ENCODE results near the gene KRT37.
"Not testable (repeated sequence)": the region's sequence is repeated elsewhere in the genome, so short reads cannot be mapped to it uniquely, and the experiment has no call there.

The KRT37 gene

GRCh38 chr17:41440531-41441033 lies 16.2 kb upstream of the KRT37 start, which contains the start of gene KRT38:
TSS of gene KRT38 (minus strand) at chr17:41440983. CDS start at chr17:41440921, 62 bp downstream.
- no peak within 1 kb of the TSS for H3K4me3 ChIP-seq (ENCODE audit: control insufficient read depth, low read depth, low read length)
- no peak for DNase-seq (ENCODE audit: low read depth)
- no peak for TF ChIP-seq CTCF (IDR thresholded peaks at IDR 0.05; ENCODE audit: control insufficient read depth, insufficient read depth, low read depth, low read length, missing control alignments)

GRCh38 chr17:41439375-41439774 lies 15.0 kb upstream of the KRT37 start:
- H3K4me3 ChIP-seq (ENCODE audit: control insufficient read depth, low read depth, low read length): no peak overlapping the region
- DNase-seq (ENCODE audit: low read depth): no peak
- TF ChIP-seq CTCF (IDR thresholded peaks at IDR 0.05; ENCODE audit: control insufficient read depth, insufficient read depth, low read depth, low read length, missing control alignments): no peak

DNA sequence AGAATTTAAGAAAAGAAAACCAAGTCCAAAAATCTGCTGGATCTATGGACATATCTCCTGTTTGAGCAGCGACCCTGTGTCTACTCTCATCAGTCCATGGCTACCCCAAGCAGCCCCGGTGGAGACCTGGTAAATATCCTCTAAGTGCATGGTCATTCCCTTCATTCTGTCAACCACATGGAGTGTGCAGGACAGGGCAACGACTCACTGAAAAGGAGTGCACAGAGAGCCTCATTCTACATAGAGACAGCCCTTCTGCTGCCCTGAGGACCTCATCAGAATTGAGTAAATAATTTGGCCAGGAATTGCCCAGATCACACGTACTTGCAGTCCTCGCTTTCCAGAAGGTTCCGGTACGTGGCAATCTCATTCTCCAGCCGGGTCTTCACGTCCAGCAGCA lies 13.4 kb upstream of the KRT37 start:
- no peak for DNase-seq (ENCODE audit: low read depth)
- TF ChIP-seq CTCF (IDR thresholded peaks at IDR 0.05; ENCODE audit: control insufficient read depth, insufficient read depth, low read depth, low read length, missing control alignments): no peak
- no peak overlapping the region for H3K4me3 ChIP-seq (ENCODE audit: control insufficient read depth, low read depth, low read length)

- TF ChIP-seq CTCF (IDR thresholded peaks at IDR 0.05; ENCODE audit: control insufficient read depth, insufficient read depth, low read depth, low read length, missing control alignments): no peak
- no peak for DNase-seq (ENCODE audit: low read depth)
- no peak overlapping the region for H3K4me3 ChIP-seq (ENCODE audit: control insufficient read depth, low read depth, low read length)
Observed at GRCh38 chr17:41437254-41437653, 12.9 kb upstream of the KRT37 start.

DNA sequence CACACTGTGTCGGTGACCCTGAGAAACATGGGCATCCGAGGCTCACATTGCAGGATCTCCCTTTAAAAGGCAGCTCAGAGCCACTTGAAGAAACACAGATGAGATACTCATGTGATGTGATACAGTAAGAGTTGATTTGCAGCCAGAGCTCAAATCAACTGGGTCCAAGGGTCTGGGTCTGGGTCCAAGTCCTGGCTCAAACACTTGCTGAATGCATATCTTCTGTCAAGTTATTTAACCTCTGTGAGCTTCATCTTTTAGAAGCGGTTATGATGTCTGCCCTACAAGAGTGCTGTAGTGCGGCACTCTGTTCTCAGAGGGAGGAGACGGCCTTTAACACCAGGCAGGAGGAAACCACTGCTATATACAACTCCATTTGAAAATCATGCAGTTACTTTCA lies 10.0 kb upstream of the KRT37 start:
- TF ChIP-seq CTCF (IDR thresholded peaks at IDR 0.05; ENCODE audit: control insufficient read depth, insufficient read depth, low read depth, low read length, missing control alignments): no peak
- DNase-seq (ENCODE audit: low read depth): no peak
- H3K4me3 ChIP-seq (ENCODE audit: control insufficient read depth, low read depth, low read length): no peak overlapping the region

DNA sequence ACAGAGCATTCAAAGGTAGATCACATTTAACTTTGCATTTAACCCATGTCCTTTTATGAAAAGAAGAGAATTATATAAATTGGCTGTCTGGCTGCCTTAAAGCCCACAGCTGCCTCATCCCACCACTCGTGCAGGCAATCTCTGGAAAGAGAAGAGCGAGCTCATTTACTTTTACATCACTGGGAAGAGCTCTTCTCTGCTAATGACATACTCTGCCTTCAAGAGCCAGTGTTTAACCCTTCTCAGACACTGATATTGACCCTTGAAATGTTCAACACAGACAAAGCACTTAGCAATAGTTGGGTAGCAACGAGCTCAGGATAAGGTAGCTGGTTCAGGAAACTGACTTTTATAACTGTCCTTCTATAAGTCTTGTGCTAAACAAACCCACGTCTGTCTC lies 9.6 kb upstream of the KRT37 start:
- DNase-seq (ENCODE audit: low read depth): no peak
- TF ChIP-seq CTCF (IDR thresholded peaks at IDR 0.05; ENCODE audit: control insufficient read depth, insufficient read depth, low read depth, low read length, missing control alignments): no peak
- no peak overlapping the region for H3K4me3 ChIP-seq (ENCODE audit: control insufficient read depth, low read depth, low read length)

DNA sequence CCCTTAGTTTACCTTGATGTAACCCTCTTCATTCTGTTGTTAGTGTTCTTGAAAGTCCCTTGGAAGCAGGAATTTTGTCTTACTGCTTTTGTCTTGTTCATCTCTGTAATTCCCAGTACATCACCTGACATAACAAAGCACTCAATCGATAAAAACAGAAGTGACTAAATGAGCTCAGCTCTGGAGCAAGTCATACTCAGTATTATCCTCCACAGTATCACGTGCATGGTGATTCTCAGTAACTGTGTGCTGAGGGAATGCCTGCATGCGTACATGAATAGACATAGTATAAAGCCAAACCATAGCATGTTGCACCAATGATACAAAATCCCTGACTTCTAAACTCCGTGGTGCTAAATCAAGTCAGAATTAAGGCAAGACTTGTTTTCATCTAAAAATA lies 9.2 kb upstream of the KRT37 start:
- H3K4me3 ChIP-seq (ENCODE audit: control insufficient read depth, low read depth, low read length): no peak overlapping the region
- TF ChIP-seq CTCF (IDR thresholded peaks at IDR 0.05; ENCODE audit: control insufficient read depth, insufficient read depth, low read depth, low read length, missing control alignments): no peak
- no peak for DNase-seq (ENCODE audit: low read depth)

DNA sequence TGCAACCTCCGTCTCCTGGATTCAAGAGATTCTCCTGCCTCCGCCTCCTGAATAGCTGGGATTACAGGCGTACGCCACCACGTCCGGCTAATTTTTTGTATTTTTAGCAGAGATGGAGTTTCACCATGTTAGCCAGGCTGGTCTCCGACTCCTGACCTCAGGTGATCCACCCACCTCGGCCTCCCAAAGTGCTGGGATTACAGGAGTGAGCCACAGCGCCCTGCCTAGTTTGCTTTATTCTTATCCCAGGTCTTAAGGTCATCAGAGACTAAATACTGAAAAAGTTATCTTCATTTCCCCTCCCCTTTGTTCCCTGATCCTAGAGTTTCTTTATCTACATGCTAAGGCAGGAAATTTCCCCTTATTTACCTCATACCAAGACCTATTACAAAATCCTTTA lies 6.0 kb upstream of the KRT37 start:
- not testable (repeated sequence) for DNase-seq (ENCODE audit: low read depth); H3K4me3 ChIP-seq (ENCODE audit: control insufficient read depth, low read depth, low read length)

All from AG09309 (cell line).